H1 (cell line): ENCODE measurements around the gene LCE4A. TPM values are rescaled to one million over a fixed set of nuclear protein-coding genes. Genes with fewer than 3 reads are reported as not detected.

Experiments
- CTCF ChIA-PET: fragments of 300-600 bp; sonication (Branson Sonifier 250); formaldehyde crosslinking; loops from one replicate; lab custom pipeline; 2021; ENCODE audit not compliant: partially characterized antibody; lab: Charles Lee
- POLR2A ChIA-PET: fragments of 300-600 bp; sonication (Branson Sonifier 250); formaldehyde crosslinking; loops from one replicate; lab custom pipeline; 2021; ENCODE audit warnings: inconsistent platforms; ENCODE audit not compliant: partially characterized antibody; lab: Charles Lee
- DNase-seq, 2 experiments: peaks; one replicate each; pipeline versions ENCODE4 v3.0.0 to v3.0.0-alpha.2; 2010 to 2022; ENCODE audit warnings: low spot score in 2 of 2, low read depth in 1 of 2, mixed read lengths in 1 of 2
- FAIRE-seq: peaks from 2 replicates; lab custom pipeline; 2011; peaks lifted over from hg19 to GRCh38; lab: Jason Lieb, UNC
- H2AFZ ChIP-seq: 2 replicates; pipeline ENCODE4 v1.8.1; 2012; ENCODE audit warnings: low read length, inconsistent platforms
- H2AK5ac ChIP-seq: 2 replicates; pipeline ENCODE4 v1.6.1; 2013; ENCODE audit warnings: low read depth, low read length
- H2BK120ac ChIP-seq: replicated peaks from 2 replicates; pipeline ENCODE3; 2013; ENCODE audit warnings: low read depth, low read length, inconsistent platforms
- H2BK12ac ChIP-seq: 2 replicates; pipeline ENCODE4 v1.6.1; 2013; ENCODE audit warnings: low read depth, low read length
- H2BK15ac ChIP-seq: 2 replicates; pipeline ENCODE4 v1.6.1; 2013; ENCODE audit warnings: low read length
- H2BK20ac ChIP-seq: 2 replicates; pipeline ENCODE4 v1.6.1; 2013; ENCODE audit warnings: low read length
- H2BK5ac ChIP-seq: 2 replicates; pipeline ENCODE4 v1.6.1; 2013; ENCODE audit warnings: low read depth, low read length
- H3K14ac ChIP-seq: 2 replicates; pipeline ENCODE4 v1.6.1; 2013; ENCODE audit warnings: inconsistent platforms; ENCODE audit not compliant: insufficient read length
- H3K18ac ChIP-seq: 2 replicates; pipeline ENCODE4 v1.6.1; 2013; ENCODE audit warnings: low read length; ENCODE audit errors: extremely low read depth
- H3K23ac ChIP-seq: 2 replicates; pipeline ENCODE4 v1.6.1; 2013; ENCODE audit warnings: inconsistent platforms; ENCODE audit not compliant: insufficient read length
- H3K23me2 ChIP-seq: 2 replicates; pipeline ENCODE4 v1.6.1; 2013; ENCODE audit warnings: low read depth, low read length
- H3K27ac ChIP-seq: 2 replicates; pipeline ENCODE4 v1.6.1; 2011; ENCODE audit warnings: low read depth, low read length, inconsistent platforms
- H3K27me3 ChIP-seq, 4 experiments: replicated peaks in 1 of 4; 1 replicate in 1 of 4; 2 replicates in 3 of 4; pipeline versions ENCODE4 v1.6.1 to v1.8.1; 2011 to 2013; ENCODE audit warnings: low read length in 3 of 4, mild to moderate bottlenecking in 3 of 4, inconsistent platforms in 2 of 4, mixed read lengths in 2 of 4, moderate library complexity in 1 of 4; ENCODE audit not compliant: control insufficient read depth in 3 of 4, insufficient read depth in 3 of 4; ENCODE audit errors: extremely low read depth in 1 of 4
- H3K36me3 ChIP-seq, 4 experiments: 2 replicates each; pipeline versions ENCODE4 v1.6.1 to v1.8.1; 2011 to 2013; ENCODE audit warnings: mild to moderate bottlenecking in 4 of 4, low read length in 3 of 4, moderate library complexity in 2 of 4, control low read depth in 1 of 4, inconsistent platforms in 1 of 4; ENCODE audit not compliant: insufficient read depth in 4 of 4, control insufficient read depth in 2 of 4
- H3K4ac ChIP-seq: replicated peaks from 2 replicates; pipeline ENCODE3; 2013; ENCODE audit warnings: low read length, low read depth, mixed read lengths, inconsistent platforms; ENCODE audit not compliant: insufficient read length
- H3K4me1 ChIP-seq, 4 experiments: replicated peaks in 1 of 4; 1 replicate in 1 of 4; 2 replicates in 3 of 4; pipeline versions ENCODE4 v1.6.1 to v1.8.1; 2011 to 2013; ENCODE audit warnings: low read length in 3 of 4, inconsistent platforms in 2 of 4, mixed read lengths in 1 of 4; ENCODE audit not compliant: insufficient read depth in 4 of 4, control insufficient read depth in 3 of 4
- H3K4me2 ChIP-seq, 2 experiments: 2 replicates each; pipeline versions ENCODE4 v1.6.1 to v1.8.1; 2011 to 2013; ENCODE audit warnings: low read depth in 2 of 2, low read length in 2 of 2, control low read depth in 1 of 2, inconsistent platforms in 1 of 2, mild to moderate bottlenecking in 1 of 2; ENCODE audit not compliant: insufficient read depth in 1 of 2
- H3K4me3 ChIP-seq, 4 experiments: fragments of 200-600, 300-600 bp in 1 of 4; sonication (generic), shearing (Covaris generic), sonication (Bioruptor Twin) in 1 of 4; 2 replicates each; pipeline versions ENCODE4 v1.5.1 to v1.8.1; 2011 to 2016; ENCODE audit warnings: low read length in 4 of 4, low read depth in 3 of 4, control low read depth in 2 of 4, inconsistent platforms in 2 of 4, mild to moderate bottlenecking in 2 of 4, mixed read lengths in 1 of 4, moderate library complexity in 1 of 4; ENCODE audit not compliant: insufficient read depth in 2 of 4; ENCODE audit errors: extremely low read depth in 1 of 4
- H3K56ac ChIP-seq: replicated peaks from 2 replicates; pipeline ENCODE3; 2013; ENCODE audit warnings: low read depth, mild to moderate bottlenecking, mixed read lengths, low read length, inconsistent platforms; ENCODE audit not compliant: insufficient read length
- H3K79me1 ChIP-seq: 2 replicates; pipeline ENCODE4 v1.6.1; 2013; ENCODE audit warnings: low read depth, low read length, control low read depth
- H3K79me2 ChIP-seq, 2 experiments: 2 replicates each; pipeline versions ENCODE4 v1.6.1 to v1.8.1; 2012 to 2013; ENCODE audit warnings: low read length in 2 of 2, mild to moderate bottlenecking in 2 of 2, inconsistent platforms in 1 of 2; ENCODE audit not compliant: insufficient read depth in 2 of 2, control insufficient read depth in 1 of 2
- H3K9ac ChIP-seq, 4 experiments: replicated peaks in 1 of 4; 1 replicate in 1 of 4; 2 replicates in 3 of 4; pipeline versions ENCODE4 v1.6.1 to v1.8.1; 2011 to 2013; ENCODE audit warnings: low read depth in 3 of 4, low read length in 3 of 4, control low read depth in 2 of 4, mild to moderate bottlenecking in 2 of 4, moderate library complexity in 2 of 4, inconsistent platforms in 1 of 4; ENCODE audit errors: extremely low read depth in 1 of 4
- H3K9me3 ChIP-seq, 2 experiments: 2 replicates each; pipeline versions ENCODE4 v1.6.1 to v1.8.1; 2012 to 2013; ENCODE audit warnings: mild to moderate bottlenecking in 2 of 2, moderate library complexity in 2 of 2, control low read depth in 1 of 2, inconsistent platforms in 1 of 2, low read depth in 1 of 2, low read length in 1 of 2, mixed read lengths in 1 of 2; ENCODE audit not compliant: insufficient read depth in 2 of 2
- H4K20me1 ChIP-seq, 2 experiments: replicated peaks in 1 of 2; 2 replicates each; pipeline versions ENCODE3 to v1.8.1; 2011 to 2013; ENCODE audit warnings: inconsistent platforms in 2 of 2, low read length in 2 of 2, mild to moderate bottlenecking in 1 of 2; ENCODE audit not compliant: insufficient read depth in 2 of 2, control insufficient read depth in 1 of 2
- H4K5ac ChIP-seq: 2 replicates; pipeline ENCODE4 v1.6.1; 2013; ENCODE audit warnings: low read length, low read depth, mixed read lengths, inconsistent platforms; ENCODE audit not compliant: insufficient read length
- H4K8ac ChIP-seq: 2 replicates; pipeline ENCODE4 v1.8.0; 2013; ENCODE audit warnings: mild to moderate bottlenecking, moderate library complexity, low read length, inconsistent platforms; ENCODE audit not compliant: insufficient read depth; ENCODE audit errors: extremely low read depth
- H4K91ac ChIP-seq: replicated peaks from 2 replicates; pipeline ENCODE3; 2013; ENCODE audit warnings: low read length, mixed read lengths, inconsistent platforms; ENCODE audit not compliant: insufficient read length
- SUZ12 ChIP-seq: fragments of 200-600 bp; sonication (generic); IDR thresholded peaks from 2 replicates; pipeline ENCODE4 v1.6.1; 2012; ENCODE audit warnings: mild to moderate bottlenecking, inconsistent platforms, low read length, moderate library complexity, mixed read lengths
- WGBS, 2 experiments: shearing (Covaris generic) in 1 of 2; methylation state at CpG; one replicate each; pipeline versions ENCODE4 v1.1.6 to v1.1.7; 2013 to 2015; ENCODE audit warnings: low lambda C conversion rate in 2 of 2, mixed read lengths in 2 of 2, inconsistent platforms in 1 of 2, low coverage in 1 of 2, missing lambda C conversion rate in 1 of 2; ENCODE audit not compliant: insufficient replicate concordance in 2 of 2, insufficient coverage in 1 of 2, insufficient read length in 1 of 2; ENCODE audit errors: extremely low coverage in 1 of 2, missing lambda C conversion rate in 1 of 2; 5-methylcytosine and 5-hydroxymethylcytosine counted together
- polyA plus RNA-seq, 7 experiments: library from polyadenylated mRNA; depleted of rRNA in 3 of 7; stranded (reverse) in 5 of 7; unstranded in 2 of 7; fragments of >200 nt in 5 of 7; fragments of 200-250 nt in 2 of 7; gene quantifications; 1 replicate in 5 of 7; 2 replicates in 1 of 7; 4 replicates in 1 of 7; pipeline versions ENCODE4 v1.2.1 to v1.2.3, GENCODE V29; 2011 to 2013; ENCODE audit warnings: missing spikeins in 2 of 7, mixed read lengths in 2 of 7
- total RNA-seq: library from RNA; stranded (reverse); fragmentation: NEBNext Ultra II Directional; extraction: Animal tissue kit (Norgen Biotek cat#: 25700); gene quantifications from 2 replicates; pipeline ENCODE4 v1.2.1, GENCODE V29; 2021

LCE4A gene
- total and polyA plus RNA-seq, 2 of the 8 experiments (the other 6 are each of a cell fraction or from before 2014, with no cell fraction given) = not detected

DNA sequence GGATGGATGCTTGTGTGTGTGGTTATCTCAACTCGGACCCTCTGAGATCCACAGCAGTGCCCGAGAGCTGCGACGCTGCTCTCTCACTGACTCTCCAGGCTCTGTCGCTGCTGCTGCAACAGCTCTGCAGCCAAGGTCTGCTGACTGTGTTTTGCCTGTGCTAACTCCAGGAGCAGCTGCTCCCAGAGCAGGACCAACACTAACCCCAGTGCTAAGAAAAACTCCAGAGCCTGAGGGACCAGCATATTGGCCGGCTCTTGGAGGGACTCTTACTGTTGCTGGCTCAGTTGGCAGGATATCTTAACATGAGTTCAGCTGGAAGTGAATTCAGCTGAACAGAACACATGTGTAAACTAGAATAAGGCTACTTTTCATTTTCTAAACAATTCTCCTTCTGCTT is 28.5 kb upstream of the LCE4A start:
- Histone ChIP-seq H4K20me1 (no peaks in the 10 kb centered on the region), H4K5ac (no peak overlapping the region), H3K4ac (no peak overlapping the region), H4K8ac (no peak overlapping the region), H3K27me3 (no peaks in the 10 kb centered on the region), H4K91ac (no peak overlapping the region), H3K4me1 (no peaks in the 10 kb centered on the region), H3K56ac (no peak overlapping the region), H3K79me1 (no peaks in the 10 kb centered on the region), H3K4me3 (no peak overlapping the region), H2AFZ (no peak overlapping the region), H2BK120ac (no peak overlapping the region), H3K27ac (no peak overlapping the region), H3K79me2 (no peaks in the 10 kb centered on the region), H2BK15ac (no peak overlapping the region), H3K9me3 (peaks cover 77% of the 10 kb centered on the region in 2 experiments), H2BK12ac (no peak overlapping the region), H3K14ac (no peak overlapping the region), H2BK20ac (no peak overlapping the region), H3K18ac (no peak overlapping the region), H3K9ac (no peak overlapping the region), H2AK5ac (no peak overlapping the region), H3K23ac (no peak overlapping the region), H3K23me2 (no peaks in the 10 kb centered on the region), H3K4me2 (no peak overlapping the region), H2BK5ac (no peak overlapping the region), H3K36me3 (no peaks in the 10 kb centered on the region)
- ChIA-PET POLR2A (no interaction called here), CTCF (no interaction called here)
- FAIRE-seq = no peak
- 90% methylated on average over 6 of the region's 6 CpGs; no CpG with 5 or more reads in 1 of the 2 experiments for WGBS, 2 experiments
- no peak for TF ChIP-seq SUZ12
- no peak for DNase-seq
